ENCODE results near the gene CCDC89.
A peak's percentile ranks its signal among the peaks of the same experiment; 100 is the strongest.

The CCDC89 gene

DNA sequence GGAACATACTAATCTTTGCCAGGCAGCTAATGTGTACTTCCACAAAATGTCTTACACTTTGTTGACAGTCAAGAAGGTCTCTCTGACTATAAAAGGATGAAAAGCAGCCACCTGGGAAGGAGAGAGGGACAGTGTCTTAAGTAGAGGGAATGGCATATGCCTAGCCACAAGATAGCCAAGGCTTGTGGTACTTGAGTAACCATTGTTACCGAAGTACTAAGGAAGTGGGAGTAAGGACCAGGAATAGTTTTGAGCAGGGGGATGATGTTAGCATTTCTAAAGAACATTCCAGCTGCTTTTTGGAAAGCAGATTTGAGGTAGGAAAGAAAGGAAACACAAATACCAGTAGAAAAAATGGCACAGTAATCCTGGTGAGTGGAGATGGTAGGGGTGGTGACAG, 34.9 kb downstream of the CCDC89 start:
- no peak for DNase-seq

DNA sequence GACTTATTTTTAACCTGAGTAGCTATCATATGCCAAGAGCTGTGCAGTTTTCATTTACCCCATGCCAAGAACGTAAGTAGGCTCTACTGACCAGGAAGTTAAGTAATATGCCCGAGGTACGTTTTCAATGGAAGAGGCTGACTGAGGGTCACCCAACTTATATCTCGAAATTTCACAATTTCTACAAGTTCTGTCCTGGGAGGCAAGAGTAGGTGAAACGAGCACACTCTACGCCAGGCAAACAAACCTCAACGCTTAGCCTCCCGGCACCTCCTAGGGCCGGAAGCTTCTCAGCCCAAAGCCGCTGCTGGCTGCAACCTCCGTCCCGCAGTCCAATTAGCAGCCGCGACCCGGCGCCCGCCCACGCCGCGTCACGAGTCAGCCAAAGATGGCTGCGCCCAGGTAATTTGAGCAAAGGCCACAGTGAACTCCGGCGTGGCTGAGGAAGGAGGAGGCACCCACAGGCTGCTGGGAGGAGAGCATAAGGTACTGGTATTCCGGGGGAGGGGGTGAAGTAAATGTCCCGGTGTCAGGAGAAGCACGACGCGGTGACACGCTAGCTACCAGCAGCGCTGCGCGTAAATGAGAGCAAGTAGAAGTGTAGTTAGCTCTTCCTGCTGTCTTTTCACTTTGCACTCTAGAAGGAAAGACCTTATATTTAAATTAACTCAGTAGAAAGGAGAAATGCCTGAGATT, 38.2 kb downstream of the CCDC89 start, which contains the start of gene TMEM126A:
Gene TMEM126A (plus strand): TSS at position 364 of the 696 bp plus-strand sequence. CDS start 2,289 bp downstream, outside the sequence.
- peak; percentile 94 for DNase-seq

DNA sequence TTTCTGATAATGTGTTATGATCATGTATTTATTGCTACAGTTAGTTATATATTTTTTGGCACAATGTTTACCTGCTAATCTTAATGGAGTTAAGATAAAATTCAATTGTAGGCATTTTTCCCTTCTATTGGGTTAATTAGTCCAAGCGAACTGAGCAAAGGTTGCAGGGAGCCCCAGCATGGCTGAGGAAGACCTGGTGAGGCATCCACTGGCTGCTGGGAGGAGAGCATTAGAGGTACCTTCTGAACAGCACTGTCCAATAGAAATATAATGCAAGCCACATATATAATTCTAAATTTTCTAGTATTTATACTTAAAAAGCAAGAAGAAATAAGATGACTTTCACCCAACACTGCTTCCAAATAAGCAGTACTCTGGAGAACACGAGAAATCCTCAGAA, 38.9 kb downstream of the CCDC89 start:
- no peak for DNase-seq

DNA sequence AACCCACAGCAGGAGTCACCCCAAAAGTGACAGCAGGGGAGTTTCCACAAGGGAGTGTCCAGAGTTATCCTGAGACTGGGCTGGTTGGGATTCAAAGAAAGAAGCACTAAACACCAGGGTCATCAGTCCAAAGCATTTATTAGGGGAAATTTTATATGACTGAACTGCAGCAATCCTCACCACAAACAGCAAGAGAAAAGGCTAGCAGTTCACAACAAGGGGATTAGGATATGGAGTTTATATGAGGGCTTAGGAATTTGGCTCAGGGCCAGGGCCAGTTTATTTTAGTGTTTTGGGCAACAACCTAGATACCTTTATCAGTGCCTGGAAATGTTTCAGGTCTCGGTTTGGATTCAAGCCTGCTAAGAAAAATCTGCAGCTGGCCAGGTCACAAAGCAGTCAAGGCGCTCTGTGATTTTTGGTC, 42.8 kb downstream of the CCDC89 start:
- DNase-seq, result no peak

DNA sequence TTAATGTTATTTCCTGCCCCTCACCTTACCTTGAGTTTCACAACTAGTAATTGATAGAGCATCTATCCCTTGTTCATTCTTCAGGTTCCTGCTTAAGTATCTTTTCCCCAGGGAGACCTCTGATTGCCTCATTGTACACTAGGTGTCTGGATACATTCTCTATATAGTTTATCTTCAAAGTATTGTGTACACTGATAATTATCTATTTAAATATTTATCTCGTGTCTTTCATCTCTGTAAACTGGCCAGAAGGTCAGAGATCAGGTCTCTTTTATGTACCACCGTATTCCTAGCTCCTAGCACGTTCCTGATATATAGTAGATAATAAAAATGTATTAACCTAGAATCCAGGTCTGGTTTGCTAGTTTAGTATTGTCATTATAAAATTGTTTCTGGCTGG, 51.2 kb downstream of the CCDC89 start:
- DNase-seq, result no peak
